Gastrocnemius medialis (tissue), 4 donors: ENCODE measurements around the gene USP6NL.

ENCODE experiments used
- CTCF ChIP-seq, 5 experiments: fragments of 450-650 bp in 3 of 5; fragments of 200-600 bp in 2 of 5; sonication (generic) in 2 of 5; IDR thresholded peaks in 4 of 5; conservative IDR thresholded peaks in 1 of 5; 1 replicate in 4 of 5; 2 replicates in 1 of 5; pipeline ENCODE4 v1.5.1; 2016 to 2019; ENCODE audit warnings: antibody characterized with exemption in 5 of 5, mild to moderate bottlenecking in 3 of 5, moderate library complexity in 3 of 5
- POLR2A ChIP-seq, 2 donors: fragments of 450-650 bp; IDR thresholded peaks; one replicate each; pipeline ENCODE4 v1.6.1; 2017; ENCODE audit warnings: antibody characterized with exemption in 2 of 2, mild to moderate bottlenecking in 2 of 2, moderate library complexity in 2 of 2

GRCh38 chr10:11617233-11617632 lies 5.8 kb upstream of the USP6NL start:
- TF ChIP-seq CTCF (IDR thresholded peaks at IDR 0.05 in 4 of 5, conservative IDR thresholded peaks at IDR 0.05 in 1 of 5) (no peak), POLR2A (IDR thresholded peaks at IDR 0.05) (no peak)
